ENCODE results near the gene PTPRH. TPM values are rescaled to one million over a fixed set of nuclear protein-coding genes. Genes with fewer than 3 reads are reported as not detected.

Gene PTPRH
- total and polyA plus RNA-seq, 5 experiments from 2014 or later, result not detected

DNA sequence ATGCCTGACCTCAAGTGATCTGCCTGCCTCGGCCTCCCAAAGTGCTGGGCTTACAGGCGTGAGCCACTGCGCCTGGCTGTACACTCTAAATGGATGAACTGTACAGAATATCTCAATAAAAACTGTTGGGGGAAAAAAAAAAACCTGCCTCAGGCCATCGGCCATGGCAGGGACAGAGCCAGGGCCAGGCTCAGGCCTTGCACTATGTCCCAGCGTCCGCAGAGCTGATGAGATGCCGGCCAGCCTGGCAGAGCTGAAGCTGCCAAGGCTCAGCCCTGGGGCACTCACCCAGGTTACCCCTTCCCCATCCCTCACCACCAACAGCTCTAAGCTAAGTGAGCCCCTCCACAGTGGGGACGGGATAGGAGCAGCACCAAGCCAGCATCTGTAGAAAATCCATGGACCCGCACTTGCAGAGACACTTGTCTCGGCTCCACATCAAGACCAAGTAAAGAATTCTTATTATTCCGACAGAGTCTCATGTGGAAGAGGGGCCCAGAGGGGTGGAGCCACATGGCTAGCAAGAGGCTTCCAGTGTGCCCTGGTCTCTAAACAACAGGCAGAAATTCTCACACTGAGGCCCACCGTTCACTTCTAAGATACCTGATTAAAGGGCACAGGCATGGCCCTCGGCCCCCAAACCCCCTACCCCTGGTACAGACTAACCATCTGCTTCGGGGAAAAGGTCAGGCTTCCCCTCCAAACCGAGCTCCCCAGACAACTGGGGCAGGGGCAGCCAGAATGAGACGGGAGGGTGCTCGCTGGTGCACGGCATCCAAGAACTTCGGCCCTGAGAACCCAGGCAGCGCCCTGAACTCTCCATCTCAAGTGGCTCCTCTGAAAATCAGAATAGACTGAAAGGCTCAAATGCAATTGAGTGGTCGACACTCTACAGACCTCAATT, 43.7 kb upstream of the PTPRH start:
- peaks cover 0 to 16% (median 0%) of the 10 kb centered on the region in 3 donors for H3K36me3 Mint-ChIP-seq
- no peak for DNase-seq
- peak overlapping the region; percentile 96 to 100 (median 99) for H3K27ac Mint-ChIP-seq
- H3K4me1 Mint-ChIP-seq, result peaks cover 47 to 93% (median 86%) of the 10 kb centered on the region in 4 donors
- H3K9me3 Mint-ChIP-seq, result no peaks in the 10 kb centered on the region
- peak overlapping the region; percentile 93 to 99 (median 98) for H3K4me3 Mint-ChIP-seq
- no peak for ATAC-seq
- POLR2A ChIA-PET, result interaction anchor here (0.5 to 8.1 kb wide), 12 partner anchors 27 to 402 kb away, joined by 3 to 142 read pairs (median 6); partner anchors contain the start of genes HSPBP1, KMT5C, PPP1R12C and RPL28
- H3K27me3 Mint-ChIP-seq, result no peaks in the 10 kb centered on the region

DNA sequence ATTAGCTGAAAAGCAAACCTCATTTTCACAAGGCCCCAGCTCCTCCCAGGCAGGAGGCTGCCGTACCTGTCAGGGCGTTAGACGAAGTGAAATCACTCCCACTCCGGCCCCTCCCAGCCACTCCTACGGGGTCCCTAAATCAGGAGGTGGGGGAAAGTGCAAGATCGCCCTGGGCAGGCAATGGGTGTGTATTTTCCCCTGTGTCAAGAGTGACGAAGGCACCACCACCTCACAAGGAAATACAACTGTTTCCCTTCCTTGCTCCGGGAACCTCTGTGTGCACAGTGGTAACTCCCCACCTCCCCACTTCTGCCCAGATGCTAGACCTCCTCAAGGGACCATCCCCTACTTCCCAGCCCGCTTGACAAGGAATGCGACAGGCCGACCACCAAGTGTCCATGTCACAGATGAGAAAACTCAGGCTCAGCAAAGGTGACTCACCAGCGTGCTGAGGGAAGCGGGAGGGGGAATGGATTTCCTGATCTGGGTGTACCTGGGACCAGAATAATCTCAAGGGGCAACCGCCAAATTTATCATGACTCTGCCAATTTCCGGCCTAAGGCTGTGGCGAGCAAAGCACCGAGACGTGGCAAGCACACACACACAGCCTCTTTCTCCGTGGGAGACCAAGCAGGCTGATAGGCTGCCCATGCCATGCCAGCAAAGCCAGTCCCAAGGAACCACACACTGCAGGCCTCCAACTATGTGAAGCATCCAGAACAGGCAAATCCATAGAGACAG, 42.2 kb upstream of the PTPRH start:
- H3K9me3 Mint-ChIP-seq, result no peaks in the 10 kb centered on the region
- H3K4me3 Mint-ChIP-seq, result peak overlapping the region; percentile 58 to 89 (median 84)
- H3K27ac Mint-ChIP-seq, result peak overlapping the region; percentile 91 to 100 (median 97)
- peaks cover 0 to 23% (median 0%) of the 10 kb centered on the region in 3 donors for H3K36me3 Mint-ChIP-seq
- POLR2A ChIA-PET, result interaction anchor here (0.7 to 2.7 kb wide), 5 partner anchors 8 to 1050 kb away, joined by 3 to 10 read pairs (median 5); partner anchors contain the start of genes HSPBP1 and PPP6R1
- peak in 3 of 10 donors; percentile 22 to 25 (median 23) for DNase-seq
- peaks cover 43 to 89% (median 81%) of the 10 kb centered on the region in 4 donors for H3K4me1 Mint-ChIP-seq
- H3K27me3 Mint-ChIP-seq, result no peaks in the 10 kb centered on the region
- no peak for ATAC-seq

DNA sequence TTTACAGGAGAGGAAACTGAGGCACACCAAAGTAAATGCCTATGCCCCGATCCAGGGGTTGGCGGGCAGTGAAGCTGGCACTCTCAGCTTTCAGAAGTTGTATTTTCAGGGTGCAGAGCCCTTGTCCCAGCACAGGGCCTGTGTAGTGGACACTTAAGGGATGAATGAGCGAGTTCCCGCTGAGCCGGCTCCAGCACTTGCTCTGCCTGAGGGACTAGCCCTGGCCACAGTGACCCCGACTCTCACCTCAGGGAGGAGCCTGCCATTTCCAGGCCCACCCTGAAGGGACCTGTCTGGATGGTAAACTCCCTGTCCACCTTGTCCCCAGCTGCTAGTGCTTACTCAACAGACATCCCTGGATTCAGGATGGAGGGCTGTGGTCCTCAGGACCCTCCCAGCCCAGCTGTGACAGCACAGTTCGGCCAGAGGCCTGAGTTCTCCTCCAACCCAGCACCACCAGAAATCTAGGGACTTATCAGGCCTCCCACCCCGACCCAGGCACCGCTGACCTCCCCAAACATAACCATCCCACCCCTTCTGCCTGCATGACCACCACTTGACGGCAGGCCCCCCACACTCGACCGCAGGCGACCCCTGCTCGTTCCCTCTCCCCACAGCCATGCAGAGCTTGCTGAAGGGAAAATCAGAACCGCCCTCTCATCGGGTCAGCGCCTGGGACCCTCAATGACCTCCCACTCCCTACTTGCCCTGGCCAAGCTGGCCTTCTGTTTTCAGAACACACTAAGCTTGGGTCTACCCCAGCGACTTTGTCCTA, 41.1 kb upstream of the PTPRH start:
- H3K27ac Mint-ChIP-seq, result peak overlapping the region; percentile 91 to 100 (median 97)
- peaks cover 34 to 78% (median 73%) of the 10 kb centered on the region in 4 donors for H3K4me1 Mint-ChIP-seq
- no peaks in the 10 kb centered on the region for H3K27me3 Mint-ChIP-seq
- ATAC-seq (no peak), DNase-seq (no peak)
- POLR2A ChIA-PET, result interaction anchor here (0.7 to 2.7 kb wide), 3 partner anchors 9 to 1049 kb away, joined by 3 to 10 read pairs (median 4); partner anchors contain the start of genes HSPBP1 and PPP6R1
- no peaks in the 10 kb centered on the region for H3K9me3 Mint-ChIP-seq
- peaks cover 0 to 34% (median 0%) of the 10 kb centered on the region in 3 donors for H3K36me3 Mint-ChIP-seq
- peak overlapping the region; percentile 58 to 89 (median 84) for H3K4me3 Mint-ChIP-seq

DNA sequence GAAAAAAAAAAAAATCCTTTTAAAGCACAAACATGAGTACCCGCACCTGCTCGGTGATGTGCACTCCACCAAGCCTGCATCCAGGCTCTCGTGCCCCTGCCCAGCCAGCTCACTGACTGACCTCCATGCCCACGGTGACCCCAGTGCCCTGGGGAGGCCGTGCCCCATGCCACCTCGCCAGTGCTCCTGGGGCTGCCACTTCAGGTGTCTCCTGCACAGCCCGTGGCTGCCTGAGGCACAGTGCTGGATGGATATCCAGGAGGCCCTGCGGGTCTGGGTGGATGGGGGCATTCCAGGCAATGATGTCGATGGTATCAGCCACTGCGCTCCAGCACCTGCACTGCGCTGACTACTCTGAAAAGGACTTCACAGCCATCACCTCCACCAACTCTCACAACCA, 40.5 kb upstream of the PTPRH start:
- ATAC-seq, result no peak
- POLR2A ChIA-PET, result interaction anchor here (1.0 to 2.7 kb wide), 2 partner anchors 8 to 10 kb away, joined by 3 to 10 read pairs; partner anchors contain the start of gene PPP6R1
- Mint-ChIP-seq H3K9me3 (no peaks in the 10 kb centered on the region), H3K27ac (peak overlapping the region in 2 of 10 donors; percentile 15), H3K27me3 (no peaks in the 10 kb centered on the region), H3K4me1 (peaks cover 33 to 74% (median 67%) of the 10 kb centered on the region in 4 donors), H3K36me3 (peaks cover 0 to 40% (median 0%) of the 10 kb centered on the region in 3 donors), H3K4me3 (no peak overlapping the region)
- no peak for DNase-seq

DNA sequence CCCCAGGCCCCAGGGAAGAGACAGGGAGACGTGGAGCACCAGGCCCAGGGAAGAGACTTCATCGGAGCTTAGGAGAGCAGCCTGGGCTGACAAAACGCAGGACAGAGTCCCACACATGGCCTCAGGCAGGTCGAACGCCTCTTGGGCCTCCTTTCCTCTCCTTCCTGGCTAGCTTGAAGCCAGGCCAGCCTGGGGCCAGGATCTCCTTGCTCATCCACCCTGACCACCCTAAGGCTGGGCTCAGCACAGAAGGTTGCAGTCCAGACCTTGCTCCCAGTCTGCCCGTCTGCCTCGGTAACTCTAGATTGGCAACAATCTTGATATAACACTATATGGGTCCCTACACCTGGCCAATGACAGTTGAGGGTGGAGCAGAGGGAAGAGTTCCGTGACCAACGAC, 39.4 kb upstream of the PTPRH start:
- Mint-ChIP-seq H3K4me3 (peak overlapping the region in 7 of 10 donors; percentile 10 to 71 (median 39)), H3K9me3 (no peaks in the 10 kb centered on the region), H3K4me1 (peaks cover 32 to 67% (median 56%) of the 10 kb centered on the region in 4 donors), H3K36me3 (peaks cover 0 to 51% (median 2%) of the 10 kb centered on the region in 3 donors), H3K27me3 (no peaks in the 10 kb centered on the region), H3K27ac (peak overlapping the region in 8 of 10 donors; percentile 65 to 85 (median 78))
- ATAC-seq (no peak), DNase-seq (no peak)
- POLR2A ChIA-PET, result interaction anchor here (1.5 kb wide), 1 partner anchor 9 kb away, joined by 8 read pairs; no protein-coding TSS in a partner anchor

DNA sequence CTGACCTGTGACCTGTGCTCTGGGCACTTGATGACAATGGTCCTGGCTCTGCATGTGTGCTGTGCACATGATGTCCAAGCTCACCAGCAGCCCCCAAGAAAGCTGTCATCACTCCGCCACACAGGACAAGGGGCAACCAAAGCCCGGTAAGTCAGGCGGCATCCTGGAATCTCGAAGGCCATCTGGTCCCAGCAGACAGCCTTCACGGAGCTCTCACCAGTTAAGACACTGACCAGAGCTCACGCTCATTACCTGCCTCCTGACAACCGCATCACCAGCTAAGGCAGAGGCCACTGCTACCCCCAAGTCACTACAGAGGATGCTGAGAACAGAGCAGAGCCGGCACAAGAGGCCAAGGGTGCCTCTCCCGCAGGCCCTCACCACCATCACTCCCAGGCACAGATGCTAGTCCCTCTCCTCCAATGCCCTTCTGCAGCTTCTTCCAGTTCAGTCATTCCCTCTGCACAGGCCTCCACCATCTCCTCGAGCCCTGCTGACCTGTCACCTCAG, 38.9 kb upstream of the PTPRH start:
- ATAC-seq (no peak), DNase-seq (no peak)
- Mint-ChIP-seq H3K9me3 (no peaks in the 10 kb centered on the region), H3K27ac (peak overlapping the region in 8 of 10 donors; percentile 40 to 85 (median 68)), H3K4me3 (peak overlapping the region in 5 of 10 donors; percentile 10 to 54 (median 24)), H3K27me3 (no peaks in the 10 kb centered on the region), H3K36me3 (peaks cover 0 to 52% (median 5%) of the 10 kb centered on the region in 3 donors), H3K4me1 (peaks cover 27 to 62% (median 51%) of the 10 kb centered on the region in 4 donors)
- POLR2A ChIA-PET, result interaction anchor here (1.5 kb wide), 1 partner anchor 9 kb away, joined by 8 read pairs; no protein-coding TSS in a partner anchor

DNA sequence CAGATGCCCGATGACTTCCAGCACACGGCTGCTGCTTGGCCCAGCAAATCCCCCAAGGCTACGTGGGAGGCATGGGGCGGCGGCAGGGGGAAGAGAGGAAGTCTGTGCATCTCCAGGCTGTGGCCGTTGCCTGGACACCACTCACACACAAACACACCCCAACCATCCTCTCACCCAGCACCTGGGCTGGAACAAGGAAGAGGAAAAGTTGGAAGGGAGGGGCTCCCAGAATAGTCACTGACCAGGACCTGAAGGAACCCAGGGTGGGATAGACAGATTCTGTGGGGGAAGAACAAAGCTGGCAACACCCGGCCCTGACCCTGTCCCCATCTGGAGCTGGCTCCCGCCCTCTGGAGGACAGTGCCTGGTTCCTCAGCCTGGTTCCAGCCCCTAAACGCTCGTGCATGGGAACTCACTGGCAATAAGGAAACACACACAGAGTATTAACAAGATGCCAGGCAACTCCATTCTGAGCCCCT, 38.4 kb upstream of the PTPRH start:
- POLR2A ChIA-PET, result interaction anchor here (1.5 kb wide), 1 partner anchor 10 kb away, joined by 8 read pairs; no protein-coding TSS in a partner anchor
- H3K36me3 Mint-ChIP-seq, result peaks cover 0 to 58% (median 5%) of the 10 kb centered on the region in 3 donors
- H3K4me1 Mint-ChIP-seq, result peaks cover 28 to 58% (median 48%) of the 10 kb centered on the region in 4 donors

DNA sequence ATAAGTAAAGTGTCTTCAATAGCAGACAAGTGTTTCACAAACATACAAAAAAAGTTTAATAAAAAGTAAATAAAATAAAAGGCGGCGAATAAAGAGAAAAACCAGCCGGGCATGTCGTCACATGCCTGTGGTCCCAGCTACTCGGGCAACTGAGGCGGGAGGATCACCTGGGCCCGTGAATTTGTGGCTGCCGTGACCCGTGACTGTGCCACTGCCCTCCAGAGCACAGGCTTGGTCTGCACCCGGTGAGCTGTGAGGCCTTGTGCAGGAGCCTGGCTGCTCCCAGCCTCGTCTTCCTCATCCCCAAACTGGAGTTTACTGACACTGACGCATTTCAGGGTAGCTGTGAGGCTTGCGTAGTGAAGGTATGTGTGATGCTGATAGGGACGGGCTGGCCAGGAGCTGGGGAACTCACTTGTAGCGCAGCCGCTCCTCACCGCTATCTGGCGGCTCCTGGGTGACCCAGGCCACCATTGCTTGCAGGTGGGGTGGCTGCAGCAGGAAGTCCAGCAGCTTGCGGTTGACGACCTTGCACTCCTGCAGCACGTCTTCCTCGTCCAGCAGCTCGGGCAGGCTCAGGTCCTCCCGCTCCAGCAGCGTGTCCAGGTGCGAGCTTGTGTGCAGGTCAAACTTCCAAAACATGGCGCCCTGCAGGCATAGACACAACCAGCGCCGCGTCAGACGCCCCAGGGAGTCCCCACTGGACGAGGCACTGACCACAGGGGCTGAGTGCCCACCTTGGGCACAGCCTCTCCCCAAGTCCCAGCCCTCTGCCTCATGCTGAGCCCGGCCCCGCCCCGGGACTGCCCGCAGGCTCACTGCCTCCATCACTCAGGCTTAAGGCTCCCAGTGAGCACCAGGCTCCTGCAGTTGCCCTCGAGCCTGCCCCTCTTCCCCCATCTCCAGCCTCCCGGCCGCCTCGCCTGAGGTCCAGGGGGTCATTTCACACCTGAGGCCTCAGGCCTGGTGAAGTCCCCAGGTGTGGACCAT, 37.5 kb upstream of the PTPRH start:
- peaks cover 0 to 63% (median 5%) of the 10 kb centered on the region in 3 donors for H3K36me3 Mint-ChIP-seq
- H3K27me3 Mint-ChIP-seq, result no peaks in the 10 kb centered on the region
- ATAC-seq (no peak), DNase-seq (no peak)
- H3K9me3 Mint-ChIP-seq, result no peaks in the 10 kb centered on the region
- no peak overlapping the region for H3K4me3 Mint-ChIP-seq
- peaks cover 27 to 51% (median 42%) of the 10 kb centered on the region in 4 donors for H3K4me1 Mint-ChIP-seq
- POLR2A ChIA-PET, result interaction anchor here (0.7 to 3.0 kb wide), 2 partner anchors 8 to 19 kb away, joined by 6 to 9 read pairs; no protein-coding TSS in a partner anchor
- peak overlapping the region in 1 of 10 donors; percentile 24 for H3K27ac Mint-ChIP-seq

More for the DNA sequence above, 38.4 kb upstream of the PTPRH start:
- DNase-seq (no peak), ATAC-seq (no peak)
- Mint-ChIP-seq H3K27ac (peak overlapping the region in 2 of 10 donors; percentile 63 to 85), H3K9me3 (no peaks in the 10 kb centered on the region), H3K4me3 (no peak overlapping the region), H3K27me3 (no peaks in the 10 kb centered on the region)

DNA sequence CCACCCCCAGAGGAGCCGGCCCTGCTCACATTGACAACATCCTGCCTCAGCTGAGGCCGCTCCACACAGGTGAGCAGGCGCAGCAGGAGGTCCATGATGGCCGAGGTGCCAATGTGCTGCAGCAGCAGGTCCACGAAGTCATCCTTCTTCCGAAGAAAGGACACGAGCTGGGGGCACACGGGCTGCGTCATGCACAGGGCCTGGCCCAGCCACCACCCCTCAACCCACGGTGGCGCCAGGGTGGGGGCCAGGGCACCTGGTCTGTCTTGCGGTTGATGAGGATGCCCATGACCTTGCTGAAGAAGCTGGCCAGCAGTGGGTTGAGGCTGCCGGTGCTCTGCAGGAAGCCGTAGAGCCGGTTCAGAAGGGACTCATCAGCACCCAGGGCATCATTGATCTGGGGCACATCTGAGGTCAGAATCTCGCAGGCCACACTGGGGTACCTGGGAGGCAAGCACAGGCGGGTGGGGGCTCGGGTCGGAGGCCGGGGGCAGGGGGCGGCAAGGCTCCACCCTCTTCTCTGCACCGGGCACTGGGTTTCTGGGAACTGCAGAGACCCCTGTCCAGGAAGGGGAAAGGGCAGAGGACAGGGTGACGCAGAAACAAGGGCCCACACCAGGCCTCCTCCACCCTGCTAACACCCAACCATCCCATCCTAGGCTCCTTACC, 36.1 kb upstream of the PTPRH start:
- POLR2A ChIA-PET, result interaction anchor here (0.6 to 3.0 kb wide), 2 partner anchors 9 to 246 kb away, joined by 3 to 9 read pairs; no protein-coding TSS in a partner anchor
- H3K4me1 Mint-ChIP-seq, result peaks cover 17 to 39% (median 28%) of the 10 kb centered on the region in 4 donors

More for the DNA sequence above, 36.1 kb upstream of the PTPRH start:
- H3K27ac Mint-ChIP-seq, result peak overlapping the region in 1 of 10 donors; percentile 75
- ATAC-seq (no peak), DNase-seq (no peak)
- no peaks in the 10 kb centered on the region for H3K27me3 Mint-ChIP-seq
- no peaks in the 10 kb centered on the region for H3K9me3 Mint-ChIP-seq
- H3K36me3 Mint-ChIP-seq, result peaks cover 0 to 67% (median 7%) of the 10 kb centered on the region in 3 donors
- no peak overlapping the region for H3K4me3 Mint-ChIP-seq

Data from naive thymus-derived CD8-positive, alpha-beta T cell (primary cell).